ENCODE results near the gene CLSTN1. TPM values are rescaled to one million over a fixed set of nuclear protein-coding genes. Genes with fewer than 3 reads are reported as not detected.

CLSTN1 gene
- polyA plus RNA-seq, 3 donors, result 5.2 to 25.2 (median 5.3) TPM

- 49% methylated on average over 6 of the region's 12 CpGs for WGBS (ENCODE audit: insufficient coverage)
- Histone ChIP-seq H3K9ac (ENCODE audit: insufficient read depth, low read length, poor library complexity, severe bottlenecking) (no peak overlapping the region), H3K9me3 (replicated peaks in 1 of 2; ENCODE audit: control insufficient read depth in 1 of 2, insufficient read depth in 1 of 2, low read length in 2 of 2) (peaks cover 6 to 8% of the 10 kb centered on the region in 2 donors), H3K4me2 (replicated peaks; ENCODE audit: extremely low read depth, low read length, poor library complexity, severe bottlenecking) (no peak overlapping the region), H3K4me3 (replicated peaks in 1 of 3; ENCODE audit: low read depth in 2 of 3, low read length in 3 of 3) (no peak overlapping the region), H4K20me1 (ENCODE audit: insufficient read depth, low read length) (peaks cover 17% of the 10 kb centered on the region), H3K79me2 (ENCODE audit: insufficient read depth, low read length) (no peaks in the 10 kb centered on the region), H3K27ac (ENCODE audit: low read depth in 1 of 2, low read length in 2 of 2) (no peak overlapping the region), H2AFZ (ENCODE audit: insufficient read depth, low read depth, low read length, poor library complexity, severe bottlenecking) (no peak overlapping the region), H3K27me3 (ENCODE audit: control insufficient read depth in 2 of 2, insufficient read depth in 2 of 2, low read length in 2 of 2) (peaks cover 0 to 6% of the 10 kb centered on the region in 2 donors), H3K36me3 (replicated peaks in 1 of 2; ENCODE audit: control insufficient read depth in 1 of 2, insufficient read depth in 2 of 2, low read length in 2 of 2) (peaks cover 2 to 43% of the 10 kb centered on the region in 2 donors), H3K4me1 (ENCODE audit: control insufficient read depth in 1 of 2, insufficient read depth in 2 of 2, low read length in 2 of 2) (peaks cover 9 to 17% of the 10 kb centered on the region in 2 donors)
- TF ChIP-seq CTCF (IDR thresholded peaks at IDR 0.05), result no peak
- Mint-ChIP-seq H3K27ac (no peak overlapping the region), H3K36me3 (peaks cover 31 to 52% of the 10 kb centered on the region in 2 donors), H3K27me3 (ENCODE audit: low read depth in 3 of 3) (peaks cover 3 to 18% (median 12%) of the 10 kb centered on the region in 3 donors), H3K9me3 (peaks cover 1 to 8% (median 6%) of the 10 kb centered on the region in 7 donors), H3K4me3 (no peak overlapping the region), H3K4me1 (peaks cover 36% of the 10 kb centered on the region)
- intact Hi-C loops (cut with micrococcal nuclease), result no loop called here
- DNase-seq, result peak in 1 of 3 donors; percentile 3
These were observed 28.9 kb upstream of the CLSTN1 start for GRCh38 chr1:9852410-9853248.

GRCh38 chr1:9852004-9852403 is 28.2 kb upstream of the CLSTN1 start:
- H4K20me1 ChIP-seq (ENCODE audit: insufficient read depth, low read length), result peaks cover 17% of the 10 kb centered on the region
- H3K27me3 ChIP-seq (ENCODE audit: control insufficient read depth in 2 of 2, insufficient read depth in 2 of 2, low read length in 2 of 2), result peaks cover 0 to 6% of the 10 kb centered on the region in 2 donors
- Mint-ChIP-seq H3K9me3 (peaks cover 1 to 8% (median 6%) of the 10 kb centered on the region in 7 donors), H3K27me3 (ENCODE audit: low read depth in 3 of 3) (peaks cover 3 to 18% (median 12%) of the 10 kb centered on the region in 3 donors), H3K4me3 (no peak overlapping the region), H3K4me1 (peaks cover 36% of the 10 kb centered on the region), H3K36me3 (peaks cover 28 to 47% of the 10 kb centered on the region in 2 donors), H3K27ac (peak overlapping the region in 2 of 7 donors; percentile 12 to 25)
- no peak overlapping the region for H3K4me2 ChIP-seq (replicated peaks; ENCODE audit: extremely low read depth, low read length, poor library complexity, severe bottlenecking)
- peaks cover 9 to 17% of the 10 kb centered on the region in 2 donors for H3K4me1 ChIP-seq (ENCODE audit: control insufficient read depth in 1 of 2, insufficient read depth in 2 of 2, low read length in 2 of 2)
- H3K27ac ChIP-seq (ENCODE audit: low read depth in 1 of 2, low read length in 2 of 2), result no peak overlapping the region
- H3K9me3 ChIP-seq (replicated peaks in 1 of 2; ENCODE audit: control insufficient read depth in 1 of 2, insufficient read depth in 1 of 2, low read length in 2 of 2), result peaks cover 6 to 8% of the 10 kb centered on the region in 2 donors
- 100% methylated on average over 2 of the region's 8 CpGs for WGBS (ENCODE audit: insufficient coverage)
- peaks cover 2 to 40% of the 10 kb centered on the region in 2 donors for H3K36me3 ChIP-seq (replicated peaks in 1 of 2; ENCODE audit: control insufficient read depth in 1 of 2, insufficient read depth in 2 of 2, low read length in 2 of 2)
- H3K79me2 ChIP-seq (ENCODE audit: insufficient read depth, low read length), result no peaks in the 10 kb centered on the region
- TF ChIP-seq CTCF (IDR thresholded peaks at IDR 0.05), result no peak
- no peak overlapping the region for H3K9ac ChIP-seq (ENCODE audit: insufficient read depth, low read length, poor library complexity, severe bottlenecking)
- intact Hi-C loops (cut with micrococcal nuclease), result no loop called here
- DNase-seq, result no peak
- H2AFZ ChIP-seq (ENCODE audit: insufficient read depth, low read depth, low read length, poor library complexity, severe bottlenecking), result no peak overlapping the region
- no peak overlapping the region for H3K4me3 ChIP-seq (replicated peaks in 1 of 3; ENCODE audit: low read depth in 2 of 3, low read length in 3 of 3)

Measured in CD14-positive monocyte (primary cell).